Activated CD4-positive, CD25-positive, alpha-beta regulatory T cell treated with anti-CD3 and anti-CD28 coated beads, Interleukin-2, amount 50 U/mL, for 72 hours (primary cell): Measurements from ENCODE around the gene BRAT1.

Experiments used
- DNase-seq: peaks from one replicate; pipeline ENCODE4 v3.0.0; 2021

Gene BRAT1

DNA sequence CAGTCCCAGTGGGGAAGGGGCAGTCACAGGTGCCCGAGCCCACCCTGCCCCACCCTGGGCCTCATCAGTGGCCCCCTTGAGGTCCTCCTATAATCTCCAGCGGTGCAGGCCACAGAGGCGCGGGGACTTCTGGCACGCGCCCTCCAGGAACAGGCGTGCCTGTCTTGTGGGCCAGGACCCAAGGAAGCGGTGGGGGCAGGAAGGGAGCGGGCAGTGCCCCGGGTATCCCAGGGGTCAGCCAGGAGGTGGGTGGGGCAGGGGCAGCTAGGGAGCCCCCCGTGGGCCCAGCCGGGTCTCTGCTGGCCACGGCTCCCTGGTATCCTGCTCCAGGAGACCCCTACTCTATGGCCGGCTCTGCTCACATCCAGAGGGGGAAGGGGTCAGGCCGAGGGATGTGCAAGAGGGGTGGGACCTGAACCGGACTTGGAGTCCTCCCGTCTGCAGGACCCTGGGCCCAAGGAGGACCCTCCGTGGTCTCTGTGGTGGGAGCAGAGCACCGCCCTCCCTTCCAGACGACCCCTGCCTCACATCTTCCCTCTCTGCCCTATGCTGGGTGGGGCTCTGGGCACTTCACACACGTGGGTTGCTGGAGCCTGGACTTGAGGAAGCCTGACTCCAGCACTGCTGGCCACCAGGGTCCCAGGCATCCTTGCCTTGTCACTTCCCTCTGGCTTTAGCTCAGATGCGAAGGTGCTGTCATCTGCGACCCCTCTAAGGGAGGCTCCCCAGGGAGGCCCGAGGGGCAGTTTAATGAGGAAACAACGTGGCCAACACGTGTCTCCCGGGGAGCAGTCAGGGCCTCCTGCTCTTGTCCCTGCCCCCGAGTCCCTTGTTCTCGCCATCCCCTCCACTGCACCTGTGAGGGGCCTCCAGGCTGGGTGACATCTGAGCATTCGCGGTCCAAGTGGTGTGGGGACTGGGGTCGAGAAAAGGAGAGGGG lies 60.9 kb downstream of the BRAT1 start:
- DNase-seq, result no peak

DNA sequence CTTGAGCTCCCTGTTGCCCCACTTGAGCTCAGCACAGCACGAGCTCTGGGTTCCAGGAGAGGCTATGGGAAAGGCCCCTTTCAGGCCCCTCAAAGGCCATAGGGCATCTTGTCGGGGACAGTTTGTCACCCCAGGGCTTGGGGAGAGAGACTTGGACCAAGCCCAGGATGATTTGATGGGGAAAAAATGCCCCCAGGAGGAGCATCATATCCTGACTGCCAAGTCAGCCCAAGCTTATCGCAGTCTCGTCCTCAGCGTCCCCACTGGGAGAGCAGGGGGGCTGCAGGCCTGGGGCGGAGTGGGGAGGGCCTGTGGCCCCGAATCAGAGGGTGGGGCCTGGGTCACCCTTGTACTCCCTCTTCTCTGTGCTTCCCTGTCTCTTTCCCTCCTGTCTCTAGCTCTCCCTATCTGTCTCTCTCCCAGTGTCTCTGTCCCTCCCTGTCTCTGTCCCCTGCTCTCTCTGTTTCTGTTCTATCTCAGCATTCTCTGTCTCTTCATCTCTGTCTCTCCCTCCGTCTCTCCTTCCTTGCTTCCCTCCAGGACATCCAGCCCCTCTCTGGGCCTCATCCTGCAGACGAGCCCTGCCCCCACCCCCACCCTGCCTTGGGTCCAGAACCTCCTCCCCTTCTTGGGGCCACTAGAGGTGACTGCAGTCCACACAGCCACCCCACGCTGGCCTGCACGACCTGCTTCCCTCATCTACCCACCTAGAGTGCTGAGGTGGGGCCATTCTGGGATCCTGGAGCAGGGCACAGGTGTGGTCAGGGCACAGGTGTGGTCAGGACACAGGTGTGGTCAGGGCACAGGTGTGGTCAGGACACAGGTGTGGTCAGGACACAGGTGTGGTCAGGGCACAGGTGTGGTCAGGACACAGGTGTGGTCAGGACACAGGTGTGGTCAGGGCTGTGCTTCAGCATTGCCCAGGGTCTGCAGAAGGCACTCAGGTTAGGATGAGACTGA lies 61.8 kb downstream of the BRAT1 start:
- no peak for DNase-seq

DNA sequence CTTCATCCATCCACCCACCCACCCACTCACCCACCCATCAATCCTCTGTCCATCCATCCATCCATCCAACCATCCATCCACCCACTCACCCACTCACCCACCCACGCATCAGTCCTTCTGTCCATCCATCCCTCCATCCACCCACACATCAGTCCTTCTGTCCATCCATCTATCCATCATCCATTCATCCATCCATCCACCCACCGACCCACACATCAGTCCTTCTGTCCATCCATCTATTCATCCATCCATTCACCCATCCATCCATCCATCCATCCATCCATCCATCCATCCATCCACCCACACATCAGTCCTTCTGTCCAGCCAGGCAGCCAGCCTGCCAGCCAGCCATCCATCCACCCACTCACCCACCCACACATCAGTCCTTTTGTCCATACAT lies 63.3 kb downstream of the BRAT1 start:
- no peak for DNase-seq

DNA sequence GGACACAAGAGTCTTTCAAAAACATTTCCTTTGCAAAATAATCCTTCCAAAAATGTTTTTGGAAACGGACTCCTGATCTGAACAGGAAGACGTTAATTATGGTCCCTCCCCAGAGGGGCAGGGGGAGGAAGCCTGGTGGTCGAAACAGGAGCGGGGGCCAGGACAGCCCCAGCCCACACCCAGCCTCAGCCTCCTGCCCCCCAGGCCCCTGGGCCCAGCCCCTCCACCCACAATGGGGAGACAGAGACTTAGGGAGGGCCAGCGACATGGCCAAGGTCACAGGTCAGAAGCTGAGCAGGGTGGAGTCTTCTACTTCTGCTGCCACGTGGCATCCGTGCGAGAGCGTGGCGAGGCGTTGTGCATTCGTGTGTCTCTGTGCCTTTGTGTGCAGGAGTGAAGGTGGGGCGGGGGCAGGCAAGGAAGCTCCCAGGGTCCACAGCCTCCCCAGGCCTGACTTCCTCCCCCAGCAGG lies 65.1 kb downstream of the BRAT1 start:
- no peak for DNase-seq

DNA sequence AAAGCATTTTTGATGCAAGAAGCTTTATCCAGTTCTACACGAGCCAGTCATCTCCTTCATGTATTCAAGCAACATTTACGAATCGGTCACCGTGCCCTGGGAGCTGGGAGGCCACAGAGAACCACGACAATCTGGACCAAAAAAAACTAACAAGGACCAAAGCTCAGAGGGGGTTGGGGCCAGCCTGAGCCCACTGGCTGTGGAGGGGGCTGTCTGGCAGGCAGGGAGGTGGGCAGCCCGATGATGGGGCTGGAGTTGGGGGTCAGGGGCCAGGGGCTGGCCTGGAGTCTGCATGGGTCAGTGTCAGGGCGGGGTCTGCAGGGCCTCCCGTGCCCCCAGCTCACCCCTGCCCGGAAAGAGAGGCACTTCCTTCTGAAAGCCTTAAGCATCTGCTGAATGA lies 66.6 kb downstream of the BRAT1 start:
- no peak for DNase-seq

DNA sequence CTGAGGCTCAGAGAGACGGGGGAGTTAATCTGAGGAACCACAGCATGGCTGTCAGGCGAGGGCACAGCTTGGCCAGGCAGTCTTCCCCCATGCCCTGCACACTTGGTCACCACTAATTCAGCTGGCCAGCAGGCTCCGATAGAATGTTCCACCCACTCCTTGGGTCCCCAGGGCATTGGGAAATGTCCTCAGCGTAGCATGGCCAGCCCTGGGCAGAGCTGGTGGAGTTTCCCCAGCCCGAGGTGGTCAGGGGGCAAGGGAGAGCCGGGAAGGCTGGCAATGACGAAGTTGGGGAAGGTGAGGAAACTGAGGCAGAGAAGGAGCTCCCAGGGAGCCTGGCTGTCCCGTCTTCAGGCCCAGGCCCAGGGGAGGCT lies 67.1 kb downstream of the BRAT1 start:
- DNase-seq, result no peak
